HFFc6 (cell line): ENCODE data around the gene GON4L. TPM values are rescaled to one million over a fixed set of nuclear protein-coding genes. Genes with fewer than 3 reads are reported as not detected.
"Not testable (repeated sequence)": the region's sequence is repeated elsewhere in the genome, so short reads cannot be mapped to it uniquely, and the experiment has no call there.

Experiments used
- DNase-seq: peaks from one replicate; pipeline ENCODE4 v3.0.0-alpha.2; 2018
- H3K27ac Mint-ChIP-seq: 2 replicates; pipeline ENCODE4 v1.8.0; 2020; ENCODE audit warnings: mild to moderate bottlenecking, mixed read lengths
- H3K27me3 Mint-ChIP-seq: 2 replicates; pipeline ENCODE4 v1.8.0; 2021; ENCODE audit warnings: mild to moderate bottlenecking, moderate library complexity, mixed read lengths; ENCODE audit not compliant: insufficient read depth
- H3K36me3 Mint-ChIP-seq: 2 replicates; pipeline ENCODE4 v1.8.0; 2021; ENCODE audit warnings: low read depth, mixed read lengths
- H3K4me1 Mint-ChIP-seq: 2 replicates; pipeline ENCODE4 v1.8.0; 2020; ENCODE audit warnings: low read depth, mixed read lengths
- H3K4me3 Mint-ChIP-seq: 2 replicates; pipeline ENCODE4 v1.8.0; 2020; ENCODE audit warnings: mild to moderate bottlenecking, moderate library complexity, mixed read lengths
- H3K9me3 Mint-ChIP-seq: 2 replicates; pipeline ENCODE4 v1.8.0; 2020; ENCODE audit warnings: mild to moderate bottlenecking, mixed read lengths
- CTCF ChIP-seq: fragments of 200-600 bp; sonication (generic); IDR thresholded peaks from 2 replicates; pipeline ENCODE4 v1.5.0; 2021; ENCODE audit warnings: antibody characterized with exemption, mild to moderate bottlenecking
- total RNA-seq, 6 experiments: library from RNA; stranded (reverse); fragmentation: NEBNext Ultra II Directional; extraction: Animal tissue kit (Norgen Biotek cat#: 25700); gene quantifications; 2 replicates in 1 of 6; 3 replicates in 5 of 6; pipeline ENCODE4 v1.2.3, GENCODE V29; 2021

The GON4L gene
- total RNA-seq, 6 experiments from 2014 or later = 24.2 to 31.3 (median 28.6) TPM

GRCh38 chr1:155793213-155793612 is 63.8 kb downstream of the GON4L start:
- no peak for TF ChIP-seq CTCF
- Mint-ChIP-seq H3K4me1 (peaks cover 10% of the 10 kb centered on the region), H3K36me3 (peaks cover 17% of the 10 kb centered on the region), H3K4me3 (no peak overlapping the region), H3K27me3 (no peaks in the 10 kb centered on the region; the same call in 1 of the 2 replicates), H3K9me3 (no peaks in the 10 kb centered on the region), H3K27ac (no peak overlapping the region)
- DNase-seq = no peak

- H3K9me3 Mint-ChIP-seq = no peaks in the 10 kb centered on the region
- no peaks in the 10 kb centered on the region; the same call in 1 of the 2 replicates for H3K27me3 Mint-ChIP-seq
- H3K4me1 Mint-ChIP-seq = peaks cover 5% of the 10 kb centered on the region; the same call in 1 of the 2 replicates
- H3K4me3 Mint-ChIP-seq = no peak overlapping the region
- no peak for DNase-seq
- peaks cover 37% of the 10 kb centered on the region for H3K36me3 Mint-ChIP-seq
- H3K27ac Mint-ChIP-seq = no peak overlapping the region
- no peak for TF ChIP-seq CTCF
These were observed 79.4 kb downstream of the GON4L start for GRCh38 chr1:155777582-155777981.

- no peak for DNase-seq
- Mint-ChIP-seq H3K27me3 (no peaks in the 10 kb centered on the region; the same call in 1 of the 2 replicates), H3K4me1 (peaks cover 5% of the 10 kb centered on the region; the same call in 1 of the 2 replicates), H3K4me3 (no peak overlapping the region), H3K9me3 (no peaks in the 10 kb centered on the region), H3K36me3 (peaks cover 34% of the 10 kb centered on the region), H3K27ac (peak overlapping the region; percentile 7)
- no peak for TF ChIP-seq CTCF
These were observed 80.6 kb downstream of the GON4L start for GRCh38 chr1:155776414-155776813.

- no peak for TF ChIP-seq CTCF
- no peak for DNase-seq
- no peak overlapping the region for H3K27ac Mint-ChIP-seq
- H3K27me3 Mint-ChIP-seq = no peaks in the 10 kb centered on the region; the same call in 1 of the 2 replicates
- no peak overlapping the region for H3K4me3 Mint-ChIP-seq
- H3K36me3 Mint-ChIP-seq = peaks cover 36% of the 10 kb centered on the region
- H3K4me1 Mint-ChIP-seq = peaks cover 5% of the 10 kb centered on the region; the same call in 1 of the 2 replicates
- no peaks in the 10 kb centered on the region for H3K9me3 Mint-ChIP-seq
These were observed 83.8 kb downstream of the GON4L start for GRCh38 chr1:155773221-155773620.

GRCh38 chr1:155769257-155769656 is 87.8 kb downstream of the GON4L start:
- H3K27me3 Mint-ChIP-seq = no peaks in the 10 kb centered on the region
- TF ChIP-seq CTCF = no peak
- H3K27ac Mint-ChIP-seq = no peak overlapping the region
- H3K9me3 Mint-ChIP-seq = no peaks in the 10 kb centered on the region
- H3K36me3 Mint-ChIP-seq = peaks cover 29% of the 10 kb centered on the region
- DNase-seq = no peak
- H3K4me3 Mint-ChIP-seq = no peak overlapping the region
- H3K4me1 Mint-ChIP-seq = peaks cover 13% of the 10 kb centered on the region

- not testable (repeated sequence) for H3K27ac Mint-ChIP-seq, H3K27me3 Mint-ChIP-seq, H3K4me3 Mint-ChIP-seq, H3K9me3 Mint-ChIP-seq, DNase-seq
- peaks cover 30% of the 10 kb centered on the region for H3K36me3 Mint-ChIP-seq
- H3K4me1 Mint-ChIP-seq = peaks cover 22% of the 10 kb centered on the region
These were observed 89.5 kb downstream of the GON4L start for GRCh38 chr1:155767399-155767989.

GRCh38 chr1:155763989-155764388 is 93.0 kb downstream of the GON4L start:
- Mint-ChIP-seq H3K4me3 (peak overlapping the region; percentile 66; the same call in 1 of the 2 replicates), H3K36me3 (peaks cover 51% of the 10 kb centered on the region), H3K4me1 (peaks cover 39% of the 10 kb centered on the region), H3K27ac (peak overlapping the region; percentile 74)
- H3K9me3 Mint-ChIP-seq, H3K27me3 Mint-ChIP-seq, DNase-seq: not testable (repeated sequence)

GRCh38 chr1:155763090-155763815 is 93.8 kb downstream of the GON4L start:
- DNase-seq = peak; percentile 93
- H3K27me3 Mint-ChIP-seq, H3K9me3 Mint-ChIP-seq: not testable (repeated sequence)
- Mint-ChIP-seq H3K27ac (peak overlapping the region; percentile 74), H3K4me3 (peak overlapping the region; percentile 66), H3K36me3 (peaks cover 46% of the 10 kb centered on the region), H3K4me1 (peaks cover 39% of the 10 kb centered on the region)
